A673 (cell line): ENCODE results near the gene DUS2. TPM values are rescaled to one million over a fixed set of nuclear protein-coding genes. Genes with fewer than 3 reads are reported as not detected.

Source experiments
- BruUV-seq: library from RNA; stranded (reverse); fragments of 400-500 nt; replicated peaks from 2 replicates; lab custom pipeline; 2021; lab: Mats Ljungman, UMichigan
- CTCF ChIA-PET: fragments of 300-600 bp; sonication (Branson Sonifier 250); formaldehyde crosslinking; loops from one replicate; lab custom pipeline; 2022; ENCODE audit warnings: antibody characterized with exemption; lab: Charles Lee
- POLR2A ChIA-PET: fragments of 300-600 bp; sonication (Branson Sonifier 250); formaldehyde crosslinking; loops from one replicate; lab custom pipeline; 2022; ENCODE audit warnings: antibody characterized with exemption; ENCODE audit not compliant: low non-redundant PET; lab: Charles Lee
- DNase-seq: peaks from one replicate; pipeline ENCODE4 v3.0.0-alpha.2; 2015; ENCODE audit warnings: low spot score
- H3K27ac ChIP-seq: fragments of 200-600 bp; sonication (generic); 2 replicates; pipeline ENCODE4 v1.5.1; 2016; ENCODE audit warnings: mixed run types, low read depth, mild to moderate bottlenecking, mixed read lengths, antibody characterized with exemption, low read length; ENCODE audit not compliant: poor library complexity, severe bottlenecking
- H3K27me3 ChIP-seq: fragments of 200-600 bp; sonication (generic); replicated peaks from 2 replicates; pipeline ENCODE4 v1.6.1; 2017; ENCODE audit warnings: mixed run types, low read depth, mild to moderate bottlenecking, mixed read lengths, antibody characterized with exemption, low read length; ENCODE audit not compliant: insufficient read depth, poor library complexity
- H3K36me3 ChIP-seq: fragments of 200-600 bp; sonication (generic); 2 replicates; pipeline ENCODE4 v1.6.1; 2016; ENCODE audit warnings: mixed run types, mild to moderate bottlenecking, mixed read lengths, antibody characterized with exemption, low read length; ENCODE audit not compliant: insufficient read depth, poor library complexity, severe bottlenecking
- H3K4me1 ChIP-seq: fragments of 200-600 bp; sonication (generic); 2 replicates; pipeline ENCODE4 v1.6.1; 2017; ENCODE audit warnings: mixed run types, mild to moderate bottlenecking, mixed read lengths, antibody characterized with exemption, low read length; ENCODE audit not compliant: insufficient read depth, poor library complexity, severe bottlenecking
- H3K4me3 ChIP-seq: fragments of 200-600 bp; sonication (generic); 2 replicates; pipeline ENCODE4 v1.5.1; 2016; ENCODE audit warnings: low read depth, mixed run types, mild to moderate bottlenecking, mixed read lengths, low read length; ENCODE audit not compliant: poor library complexity, severe bottlenecking
- H3K9me3 ChIP-seq: fragments of 200-600 bp; sonication (generic); 2 replicates; pipeline ENCODE4 v1.6.1; 2016; ENCODE audit warnings: mixed run types, low read depth, mild to moderate bottlenecking, mixed read lengths, antibody characterized with exemption, low read length; ENCODE audit not compliant: poor library complexity, severe bottlenecking
- CTCF ChIP-seq: fragments of 300-800, 200-600 bp; sonication (generic); conservative IDR thresholded peaks from 2 replicates; pipeline ENCODE4 v1.5.1; 2017; ENCODE audit warnings: low read depth, mild to moderate bottlenecking, antibody characterized with exemption, low read length, moderate library complexity, mixed read lengths
- EZH2 ChIP-seq: fragments of 200-600 bp; sonication (generic); IDR thresholded peaks from 2 replicates; pipeline ENCODE4 v1.6.1; 2017; ENCODE audit warnings: borderline replicate concordance, low read depth, mild to moderate bottlenecking, mixed read lengths, antibody characterized with exemption, low read length; ENCODE audit not compliant: poor library complexity, severe bottlenecking
- intact Hi-C: fragments of 100-400 bp; cut with micrococcal nuclease; formaldehyde crosslinking; loops from one replicate; pipeline ENCODE4 v1.10.0; 2022; ENCODE audit not compliant: unreplicated experiment
- total RNA-seq: library from RNA; stranded (reverse); gene quantifications from 2 replicates; pipeline ENCODE4 v1.2.3, GENCODE V29; 2021

Gene DUS2
- total RNA-seq, 1 experiment from 2014 or later, result 19.7 TPM

GRCh38 chr16:68126395-68126794 lies 103.3 kb downstream of the DUS2 start:
- no peaks in the 10 kb centered on the region for H3K4me1 ChIP-seq
- no peak overlapping the region for H3K4me3 ChIP-seq
- BruUV-seq, result no TSS peak
- H3K36me3 ChIP-seq, result no peaks in the 10 kb centered on the region
- intact Hi-C loops, result no loop called here
- no peaks in the 10 kb centered on the region for H3K27me3 ChIP-seq
- no peak for TF ChIP-seq EZH2
- no peak for TF ChIP-seq CTCF
- no peak for DNase-seq
- ChIA-PET CTCF (no interaction called here), POLR2A (no interaction called here)
- H3K9me3 ChIP-seq, result no peaks in the 10 kb centered on the region
- no peak overlapping the region for H3K27ac ChIP-seq

DNA sequence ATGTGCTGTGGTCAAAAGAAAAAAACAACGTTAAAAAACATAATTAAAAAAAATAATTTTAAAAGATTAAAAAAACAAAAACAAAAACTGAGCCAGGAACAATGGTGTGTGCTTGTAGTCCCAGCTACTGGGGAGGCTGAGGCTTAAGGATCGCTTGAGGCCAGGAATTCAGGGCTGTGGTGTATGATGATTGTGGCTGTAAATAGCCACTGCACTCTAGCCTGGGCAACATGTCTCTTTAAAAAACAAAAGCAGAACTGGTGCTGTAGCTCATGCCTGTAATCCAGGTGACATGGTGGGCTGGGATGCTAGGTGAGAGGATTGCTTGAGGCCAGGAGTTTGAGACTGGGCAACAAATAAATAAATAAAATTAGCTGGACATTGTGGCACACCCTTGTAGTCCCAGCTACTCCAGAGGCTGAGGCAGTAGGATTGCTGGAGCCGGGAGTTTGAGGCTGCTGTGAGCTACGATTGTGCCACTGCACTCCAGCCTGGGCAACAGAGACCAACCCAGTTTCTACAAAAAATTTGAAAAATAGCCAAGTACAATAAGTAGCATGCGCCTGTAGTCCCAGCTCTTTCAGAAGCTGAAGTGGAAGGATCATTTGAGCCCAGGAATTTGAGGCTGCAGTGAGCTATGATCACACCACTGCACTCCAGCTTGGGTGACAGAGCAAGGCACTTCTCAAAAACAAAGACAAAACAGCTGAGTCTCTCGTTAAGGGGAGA lies 105.7 kb downstream of the DUS2 start:
- no TSS peak for BruUV-seq
- DNase-seq, result peak; percentile 12
- CTCF ChIA-PET, result no interaction called here

More for the DNA sequence above, 105.7 kb downstream of the DUS2 start:
- intact Hi-C loops, result no loop called here
- Histone ChIP-seq H3K4me3 (no peak overlapping the region), H3K36me3 (no peaks in the 10 kb centered on the region), H3K27me3 (no peaks in the 10 kb centered on the region), H3K9me3 (no peaks in the 10 kb centered on the region), H3K4me1 (no peaks in the 10 kb centered on the region), H3K27ac (peak overlapping the region; percentile 25)
- no peak for TF ChIP-seq CTCF
- TF ChIP-seq EZH2, result no peak
- POLR2A ChIA-PET, result interaction anchor here (0.6 kb wide), 2 partner anchors 11 to 43 kb away, joined by 3 read pairs; no protein-coding TSS in a partner anchor

Other genes starting within 250 kb of the DUS2 start
- gene RANBP10, start 216.7 kb upstream of the DUS2 start, total RNA-seq, result 27.1 and 28.0 TPM in 2 replicates
- 1.0 and 1.6 TPM in 2 replicates for gene TSNAXIP1, start 216.4 kb upstream of the DUS2 start, total RNA-seq
- gene THAP11, start 181.0 kb upstream of the DUS2 start, total RNA-seq, result 46.6 and 48.9 TPM in 2 replicates
- 197 and 217 TPM in 2 replicates for gene NUTF2, start 176.4 kb upstream of the DUS2 start, total RNA-seq
- gene CENPT, start 175.6 kb upstream of the DUS2 start, total RNA-seq, result 52.9 and 62.3 TPM in 2 replicates
- gene EDC4, start 150.2 kb upstream of the DUS2 start, total RNA-seq, result 99.6 and 99.9 TPM in 2 replicates
- 0.58 and 0.59 TPM in 2 replicates for gene NRN1L, start 138.4 kb upstream of the DUS2 start, total RNA-seq
- gene PSKH1, start 130.0 kb upstream of the DUS2 start, total RNA-seq, result 24.2 and 27.4 TPM in 2 replicates
- gene CTRL, start 91.4 kb upstream of the DUS2 start, total RNA-seq, result 2.9 and 3.2 TPM in 2 replicates
- gene PSMB10, start 86.4 kb upstream of the DUS2 start, total RNA-seq, result 21.6 and 24.8 TPM in 2 replicates
- gene LCAT, start 79.2 kb upstream of the DUS2 start, total RNA-seq, result 15.5 and 17.6 TPM in 2 replicates
- gene SLC12A4, start 54.6 kb upstream of the DUS2 start, total RNA-seq, result 41.9 and 47.6 TPM in 2 replicates
- gene DPEP3, start 42.8 kb upstream of the DUS2 start, total RNA-seq, result not detected in 2 replicates
- gene DPEP2, start 23.8 kb upstream of the DUS2 start, total RNA-seq, result not detected in 2 replicates
- gene DPEP2NB, start 7.4 kb upstream of the DUS2 start, total RNA-seq, result not detected in 2 replicates
- gene DDX28, start 52 bp upstream of the DUS2 start, total RNA-seq, result 14.2 and 16.0 TPM in 2 replicates
- gene NFATC3, start 62.1 kb downstream of the DUS2 start, total RNA-seq, result 53.7 and 56.0 TPM in 2 replicates
- 0.19 and 0.35 TPM in 2 replicates for gene ESRP2, start 212.8 kb downstream of the DUS2 start, total RNA-seq
- gene PLA2G15, start 222.1 kb downstream of the DUS2 start, total RNA-seq, result 6.8 and 8.1 TPM in 2 replicates
- 43.6 and 58.7 TPM in 2 replicates for gene SLC7A6, start 241.2 kb downstream of the DUS2 start, total RNA-seq